ENCODE results near the gene RASA2. TPM values are rescaled to one million over a fixed set of nuclear protein-coding genes. Genes with fewer than 3 reads are reported as not detected.

Gene RASA2, protein sequence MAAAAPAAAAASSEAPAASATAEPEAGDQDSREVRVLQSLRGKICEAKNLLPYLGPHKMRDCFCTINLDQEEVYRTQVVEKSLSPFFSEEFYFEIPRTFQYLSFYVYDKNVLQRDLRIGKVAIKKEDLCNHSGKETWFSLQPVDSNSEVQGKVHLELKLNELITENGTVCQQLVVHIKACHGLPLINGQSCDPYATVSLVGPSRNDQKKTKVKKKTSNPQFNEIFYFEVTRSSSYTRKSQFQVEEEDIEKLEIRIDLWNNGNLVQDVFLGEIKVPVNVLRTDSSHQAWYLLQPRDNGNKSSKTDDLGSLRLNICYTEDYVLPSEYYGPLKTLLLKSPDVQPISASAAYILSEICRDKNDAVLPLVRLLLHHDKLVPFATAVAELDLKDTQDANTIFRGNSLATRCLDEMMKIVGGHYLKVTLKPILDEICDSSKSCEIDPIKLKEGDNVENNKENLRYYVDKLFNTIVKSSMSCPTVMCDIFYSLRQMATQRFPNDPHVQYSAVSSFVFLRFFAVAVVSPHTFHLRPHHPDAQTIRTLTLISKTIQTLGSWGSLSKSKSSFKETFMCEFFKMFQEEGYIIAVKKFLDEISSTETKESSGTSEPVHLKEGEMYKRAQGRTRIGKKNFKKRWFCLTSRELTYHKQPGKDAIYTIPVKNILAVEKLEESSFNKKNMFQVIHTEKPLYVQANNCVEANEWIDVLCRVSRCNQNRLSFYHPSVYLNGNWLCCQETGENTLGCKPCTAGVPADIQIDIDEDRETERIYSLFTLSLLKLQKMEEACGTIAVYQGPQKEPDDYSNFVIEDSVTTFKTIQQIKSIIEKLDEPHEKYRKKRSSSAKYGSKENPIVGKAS
- total RNA-seq = 5.1 and 5.5 TPM in 2 replicates
- 2.8 TPM for polyA plus RNA-seq (2012)

DNA sequence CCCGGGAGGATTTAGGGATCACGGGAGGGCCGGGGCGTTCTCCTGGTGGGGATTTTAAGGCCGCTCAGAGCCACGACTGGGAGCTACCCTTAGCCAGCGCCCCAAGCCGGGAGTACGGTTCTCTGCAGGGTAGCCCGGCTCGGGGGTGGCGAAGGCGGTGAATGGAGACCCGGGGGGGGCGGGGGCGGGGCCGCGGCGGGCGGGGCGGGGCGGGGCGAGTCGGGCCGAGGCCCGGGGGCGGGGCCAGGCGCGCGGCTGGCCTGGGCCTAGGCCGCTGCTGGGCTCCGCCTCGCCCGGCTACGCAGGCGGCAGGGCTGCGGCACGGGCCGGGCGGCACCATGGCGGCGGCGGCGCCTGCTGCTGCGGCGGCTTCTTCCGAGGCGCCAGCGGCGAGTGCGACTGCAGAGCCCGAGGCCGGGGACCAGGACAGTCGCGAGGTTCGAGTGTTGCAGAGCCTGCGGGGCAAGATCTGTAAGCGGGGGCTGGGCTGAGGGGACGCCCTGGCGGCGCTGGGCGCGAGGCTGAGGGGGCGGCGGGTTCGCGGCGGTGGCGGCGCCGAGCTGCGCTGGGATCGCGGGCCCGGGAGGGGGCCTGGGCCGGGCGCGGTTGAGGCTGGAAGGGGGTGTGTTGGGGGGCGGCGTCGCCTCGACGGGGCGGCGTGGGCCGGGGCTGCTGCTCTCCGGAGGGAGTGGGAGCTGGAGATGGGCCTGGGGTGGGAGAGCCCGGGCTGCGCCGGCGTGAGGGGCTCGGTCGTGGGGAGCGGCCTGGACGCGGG lies at the start of gene RASA2:
Gene RASA2 (plus strand): TSS at position 282 of the 775 bp plus-strand sequence. CDS start 57 bp downstream, at position 339.
- DNase-seq (ENCODE audit: low read depth) = peak; percentile 91

DNA sequence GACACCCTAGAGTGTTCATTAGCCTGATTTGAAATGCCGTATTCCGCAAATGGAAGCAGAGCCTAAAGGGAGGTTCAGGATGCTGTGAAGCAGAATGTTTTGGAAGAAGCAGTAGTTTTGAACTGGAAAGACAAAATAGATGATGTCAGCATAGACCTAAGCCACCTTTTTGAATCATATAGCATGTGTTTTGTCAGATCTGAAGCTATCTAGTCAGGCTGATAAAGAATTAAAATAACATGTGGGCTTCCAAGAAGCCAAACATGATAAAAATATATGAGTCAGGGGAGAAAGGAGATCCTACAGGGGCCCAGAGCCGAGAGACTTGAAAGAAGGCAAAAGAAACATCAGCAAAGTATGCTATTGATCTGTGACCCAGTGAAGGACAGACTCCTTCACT lies 47.2 kb upstream of the RASA2 start:
- no peak for DNase-seq (ENCODE audit: low read depth)

DNA sequence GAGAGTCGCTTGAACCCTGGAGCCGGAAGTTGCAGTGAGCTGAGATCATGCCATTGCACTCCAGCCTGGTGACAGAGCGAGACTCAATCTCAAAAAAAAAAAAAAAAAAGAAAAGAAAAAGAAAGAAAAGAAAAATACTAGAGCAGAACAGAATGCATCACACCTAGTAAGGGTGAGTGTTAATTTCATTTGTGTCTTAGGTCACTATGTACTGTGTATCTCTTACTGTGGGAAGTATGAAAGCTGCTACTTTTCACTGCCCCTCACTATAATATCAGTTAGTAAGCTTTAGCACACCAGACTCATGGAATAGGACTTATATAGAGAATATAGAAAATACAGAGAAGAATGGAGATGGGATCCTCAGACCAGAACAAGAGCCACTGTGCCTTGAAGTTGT lies 45.9 kb upstream of the RASA2 start:
- no peak for DNase-seq (ENCODE audit: low read depth)

DNA sequence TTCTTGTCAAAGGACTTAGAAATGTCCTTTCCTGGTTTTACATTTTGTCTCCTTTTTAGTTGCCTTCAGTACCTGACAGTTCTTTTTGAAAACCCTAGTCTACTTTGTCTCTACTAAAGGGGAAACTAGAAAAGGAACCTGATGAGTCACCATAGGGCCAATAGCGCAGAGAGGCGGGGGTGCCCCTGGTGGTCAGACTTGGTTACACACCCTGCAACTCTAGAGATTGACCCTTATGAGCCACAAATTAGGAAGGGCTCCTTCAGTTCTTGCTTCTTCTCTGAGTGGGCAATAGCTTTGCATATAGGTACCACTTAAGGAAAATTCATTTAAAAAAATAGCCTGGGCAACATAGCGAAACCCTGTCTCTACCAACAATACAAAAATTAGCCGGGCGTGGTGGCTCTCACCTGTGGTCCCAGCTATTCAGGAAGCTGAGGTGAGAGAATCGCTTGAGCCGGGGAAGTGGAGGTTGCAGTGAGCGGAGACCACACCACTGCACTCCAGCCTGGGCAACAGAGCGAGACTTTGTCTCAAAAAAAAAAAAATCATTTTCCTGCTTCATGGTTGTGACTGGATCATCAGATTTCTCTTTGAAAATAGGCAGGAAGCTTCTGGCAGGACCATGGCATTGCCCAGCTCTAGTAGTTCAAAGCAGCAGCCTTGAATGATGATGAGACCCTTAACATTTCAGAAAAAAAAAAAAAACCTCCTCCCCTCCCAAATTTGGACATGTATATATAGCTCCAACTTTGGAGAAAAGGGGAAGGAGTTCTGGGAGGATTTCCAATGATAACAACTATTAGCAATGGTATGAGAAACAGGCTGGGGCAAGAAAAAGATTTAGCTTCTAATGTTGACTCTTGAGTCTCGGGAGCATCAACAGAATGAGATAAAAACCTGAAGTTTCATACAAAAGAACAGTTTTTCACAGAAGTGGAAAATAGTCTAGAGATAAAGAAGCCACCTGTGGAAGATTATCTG lies 45.2 kb upstream of the RASA2 start:
- peak; percentile 71 for DNase-seq (ENCODE audit: low read depth)

DNA sequence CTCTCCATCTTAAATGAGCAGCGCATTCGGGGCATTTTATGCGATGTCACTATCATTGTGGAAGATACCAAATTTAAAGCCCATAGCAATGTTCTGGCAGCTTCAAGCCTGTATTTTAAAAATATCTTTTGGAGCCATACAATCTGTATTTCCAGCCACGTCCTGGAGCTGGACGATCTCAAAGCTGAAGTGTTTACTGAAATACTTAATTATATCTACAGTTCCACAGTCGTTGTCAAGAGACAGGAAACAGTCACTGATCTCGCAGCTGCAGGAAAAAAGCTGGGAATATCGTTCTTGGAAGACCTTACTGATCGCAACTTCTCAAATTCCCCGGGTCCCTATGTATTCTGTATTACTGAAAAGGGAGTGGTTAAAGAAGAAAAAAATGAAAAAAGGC lies 44.4 kb upstream of the RASA2 start:
- no peak for DNase-seq (ENCODE audit: low read depth)

DNA sequence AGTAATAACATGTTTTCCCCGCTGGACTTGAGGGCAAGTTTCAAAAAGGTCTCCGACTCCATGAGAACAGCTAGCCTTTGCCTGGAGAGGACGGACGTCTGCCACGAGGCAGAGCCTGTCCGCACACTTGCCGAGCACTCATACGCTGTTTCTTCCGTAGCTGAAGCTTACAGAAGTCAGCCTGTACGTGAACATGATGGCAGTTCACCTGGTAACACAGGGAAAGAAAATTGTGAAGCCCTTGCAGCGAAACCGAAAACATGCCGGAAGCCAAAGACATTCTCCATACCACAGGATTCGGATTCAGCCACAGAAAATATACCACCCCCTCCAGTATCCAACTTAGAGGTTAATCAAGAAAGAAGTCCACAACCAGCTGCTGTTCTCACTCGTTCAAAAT lies 43.9 kb upstream of the RASA2 start:
- no peak for DNase-seq (ENCODE audit: low read depth)

DNA sequence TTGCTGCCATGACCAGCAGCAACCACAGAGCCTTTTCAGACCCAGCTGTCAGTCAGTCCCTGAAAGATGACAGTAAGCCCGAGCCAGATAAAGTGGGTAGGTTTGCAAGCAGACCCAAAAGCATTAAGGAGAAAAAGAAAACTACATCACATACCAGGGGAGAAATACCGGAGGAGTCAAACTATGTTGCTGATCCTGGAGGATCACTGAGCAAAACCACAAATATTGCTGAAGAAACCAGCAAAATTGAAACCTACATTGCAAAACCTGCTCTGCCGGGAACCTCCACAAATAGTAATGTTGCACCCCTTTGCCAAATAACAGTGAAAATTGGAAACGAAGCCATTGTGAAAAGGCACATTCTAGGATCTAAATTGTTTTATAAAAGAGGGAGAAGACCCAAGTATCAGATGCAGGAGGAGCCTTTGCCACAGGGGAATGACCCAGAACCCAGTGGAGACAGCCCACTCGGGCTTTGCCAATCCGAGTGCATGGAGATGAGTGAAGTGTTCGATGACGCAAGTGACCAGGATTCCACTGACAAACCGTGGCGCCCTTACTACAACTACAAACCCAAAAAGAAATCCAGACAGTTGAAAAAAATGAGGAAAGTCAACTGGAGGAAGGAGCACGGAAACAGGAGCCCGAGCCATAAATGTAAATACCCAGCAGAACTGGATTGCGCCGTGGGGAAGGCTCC lies 42.1 kb upstream of the RASA2 start:
- no peak for DNase-seq (ENCODE audit: low read depth)

DNA sequence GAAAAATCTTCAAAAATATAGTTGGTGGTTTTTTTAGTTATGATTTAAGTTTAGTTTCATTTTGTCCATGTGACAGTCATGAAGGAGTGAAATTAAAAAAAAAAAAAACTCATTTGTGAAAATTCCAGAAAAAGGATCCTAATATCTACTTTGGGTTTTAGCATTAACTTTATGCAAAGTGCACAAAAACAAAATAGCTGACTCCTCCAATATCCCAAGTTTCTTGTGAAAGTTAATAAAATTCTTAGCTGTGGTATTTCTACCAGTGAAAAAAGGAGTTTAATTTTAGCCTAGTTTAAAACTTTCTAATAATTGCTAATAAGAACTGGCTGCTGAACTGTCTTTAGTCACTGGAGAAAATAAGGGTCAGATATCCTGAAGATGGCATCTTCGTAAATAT lies 40.8 kb upstream of the RASA2 start:
- DNase-seq (ENCODE audit: low read depth) = no peak

DNA sequence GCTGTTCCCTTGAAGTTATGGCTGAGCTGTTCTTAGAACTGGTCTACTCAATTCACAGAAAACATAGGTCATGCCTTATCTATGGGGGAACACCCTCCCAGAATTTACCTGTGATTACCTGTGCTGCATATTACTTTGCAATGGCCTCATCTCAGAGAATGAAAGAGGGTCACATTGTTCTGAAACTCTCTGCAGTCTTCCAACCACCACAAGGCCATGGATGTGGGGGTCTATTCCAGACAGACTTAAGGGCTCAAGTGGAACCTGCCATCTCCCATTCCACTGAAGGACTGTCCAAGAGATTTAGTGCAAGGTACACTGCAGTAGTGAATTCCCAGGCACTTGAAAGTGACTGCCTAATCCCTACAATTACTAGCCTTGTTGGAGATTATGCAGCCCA lies 40.1 kb upstream of the RASA2 start:
- no peak for DNase-seq (ENCODE audit: low read depth)

DNA sequence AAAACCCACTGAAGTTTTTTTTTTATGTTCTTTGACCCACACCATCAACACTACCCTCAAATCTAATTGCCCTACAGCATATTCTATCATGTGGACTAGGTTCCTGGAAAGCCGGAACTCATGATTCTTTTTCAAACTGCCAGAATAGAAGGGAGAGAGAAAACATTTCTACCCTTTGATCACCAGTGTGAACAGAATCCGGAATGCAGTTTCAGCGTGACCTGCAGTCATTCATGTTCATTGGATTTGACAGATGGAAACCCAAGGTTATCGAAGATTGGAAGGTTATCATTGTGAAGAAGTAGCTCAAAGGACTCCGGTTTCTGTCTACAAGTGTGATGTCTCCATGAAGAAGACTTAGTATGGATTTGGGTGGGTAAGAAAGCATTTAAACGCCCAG lies 39.4 kb upstream of the RASA2 start:
- no peak for DNase-seq (ENCODE audit: low read depth)

DNA sequence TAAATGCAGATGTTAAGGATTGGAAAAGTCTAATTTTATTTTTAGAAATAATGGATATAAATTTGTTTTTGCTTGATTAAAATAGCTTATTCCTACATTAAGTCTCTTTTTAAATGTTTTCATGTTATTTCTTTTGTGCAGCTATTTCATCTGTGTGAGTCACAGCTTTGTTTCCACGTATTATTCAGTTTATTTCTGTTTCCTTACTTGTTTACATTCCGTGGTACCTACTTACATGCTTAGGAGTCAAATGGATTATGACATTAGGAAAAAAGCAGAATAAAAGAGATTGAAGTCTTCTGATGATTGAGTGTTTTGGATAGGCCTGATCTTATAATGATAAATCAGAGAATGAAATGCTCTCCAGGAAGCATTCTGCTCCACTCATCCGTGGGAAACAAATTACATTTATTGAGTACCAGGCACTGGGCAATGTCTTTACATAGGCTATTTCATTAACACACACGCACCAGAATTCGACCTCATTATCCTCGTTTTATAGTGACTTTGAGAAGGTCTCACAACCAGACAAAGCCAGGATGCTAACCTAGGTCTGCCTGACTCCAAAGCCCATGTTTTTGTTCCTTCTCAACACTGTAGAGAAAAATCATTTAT lies 38.1 kb upstream of the RASA2 start:
- DNase-seq (ENCODE audit: low read depth) = no peak

DNA sequence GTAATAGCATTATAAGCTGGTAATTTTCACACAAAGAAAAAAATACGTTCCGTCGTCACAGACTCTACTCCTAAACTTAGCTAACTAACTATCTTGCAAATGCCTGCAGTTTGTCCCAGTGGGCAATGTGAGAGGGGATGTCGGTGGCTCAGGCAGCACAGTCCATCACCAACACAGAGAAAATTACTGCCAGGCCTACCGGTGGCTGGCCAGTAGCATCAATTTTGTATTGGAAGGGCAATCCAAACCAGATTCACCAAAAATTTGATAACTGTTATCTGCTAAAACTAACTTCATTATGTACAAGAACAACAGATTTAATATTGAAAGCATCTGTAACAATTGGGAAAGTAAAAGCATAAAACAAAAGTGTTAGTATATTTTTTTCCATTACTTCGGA lies 37.4 kb upstream of the RASA2 start:
- DNase-seq (ENCODE audit: low read depth) = no peak

DNA sequence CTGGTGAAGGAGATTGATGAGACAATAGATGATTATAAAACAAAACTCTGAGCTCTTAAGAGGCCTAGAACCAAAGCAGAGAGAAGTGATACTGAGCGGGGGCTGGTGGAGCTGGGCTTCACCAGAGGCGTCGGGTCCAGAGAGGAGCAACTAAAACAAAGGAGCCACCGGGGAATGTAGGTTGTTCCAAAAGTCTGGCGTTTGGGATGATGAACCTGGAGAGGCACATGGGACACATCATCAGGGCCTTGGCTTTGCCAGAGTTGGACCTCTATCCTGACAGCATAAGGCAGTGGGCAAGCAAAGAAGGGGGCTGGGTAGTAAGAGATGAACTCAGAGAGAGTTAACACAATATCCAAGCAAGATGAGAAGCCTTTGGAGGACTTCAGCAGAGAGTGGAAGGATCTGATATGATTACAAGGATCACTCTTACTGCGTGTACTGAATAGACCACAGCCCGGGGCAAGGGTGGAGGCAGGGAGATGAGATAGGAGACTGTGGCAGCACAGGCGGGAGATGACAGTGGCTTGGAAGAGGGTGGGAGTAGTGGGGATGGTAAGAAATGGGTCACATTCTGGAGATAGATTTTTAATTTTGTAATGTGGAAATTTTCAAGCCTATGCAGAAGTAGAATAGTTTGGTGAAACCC lies 36.0 kb upstream of the RASA2 start:
- DNase-seq (ENCODE audit: low read depth) = no peak

DNA sequence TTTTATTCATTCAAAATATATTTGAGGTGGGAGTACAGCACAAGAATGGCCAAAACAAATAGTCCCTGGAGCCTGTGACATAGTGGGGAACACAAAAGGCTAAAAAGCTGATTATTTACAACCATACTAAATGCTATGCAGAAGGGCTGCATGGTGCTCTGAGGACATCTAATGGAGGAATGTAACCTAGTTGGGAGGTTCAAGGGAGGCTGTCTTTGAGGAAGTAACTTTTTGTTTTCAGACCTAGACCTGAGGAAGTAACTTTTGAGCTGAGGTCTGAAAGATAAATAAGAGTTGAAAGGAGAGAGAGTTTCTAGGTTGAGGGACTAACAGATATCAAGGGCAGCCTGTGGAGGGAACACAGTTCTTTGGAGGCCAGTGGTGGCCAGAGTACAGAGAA lies 34.8 kb upstream of the RASA2 start:
- peak; percentile 68 for DNase-seq (ENCODE audit: low read depth)

DNA sequence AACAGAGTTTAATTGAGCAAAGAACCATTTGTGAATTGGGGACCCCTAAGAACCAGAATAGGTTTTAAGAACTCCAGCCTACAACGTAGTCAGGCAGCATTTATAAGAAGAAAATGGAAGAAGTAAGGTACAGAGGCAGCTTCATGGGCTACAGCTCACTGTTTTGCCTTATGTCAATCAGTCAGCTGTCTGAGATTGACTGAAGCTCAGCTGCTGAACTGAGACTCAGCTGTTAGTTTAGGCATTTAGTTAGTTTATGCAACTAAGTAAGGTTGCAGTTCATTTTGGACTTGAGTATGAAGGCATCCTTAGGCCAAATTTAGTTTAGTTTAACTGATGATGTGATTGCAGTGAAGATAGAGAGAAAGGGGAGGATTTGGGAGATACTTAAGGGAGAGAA lies 34.1 kb upstream of the RASA2 start:
- peak; percentile 59 for DNase-seq (ENCODE audit: low read depth)

DNA sequence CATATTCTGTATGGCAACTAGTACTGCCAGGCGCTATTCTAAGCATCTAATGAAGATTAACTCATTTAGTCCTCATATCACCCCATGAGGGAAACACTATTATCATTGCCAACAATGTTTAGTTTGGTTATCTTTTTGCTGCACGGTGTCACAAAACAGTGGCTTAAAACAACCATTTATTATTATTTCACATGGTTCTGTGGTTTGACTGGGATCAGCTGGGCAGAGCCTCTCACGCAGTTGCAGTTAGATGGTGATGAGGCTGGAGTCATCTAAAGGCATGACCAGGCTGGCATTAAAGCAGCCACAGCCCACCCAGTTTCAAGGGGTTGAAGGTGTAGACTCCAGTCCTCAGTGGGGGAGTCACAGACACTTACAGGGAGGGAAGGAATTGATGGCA lies 32.8 kb upstream of the RASA2 start:
- DNase-seq (ENCODE audit: low read depth) = no peak

DNA sequence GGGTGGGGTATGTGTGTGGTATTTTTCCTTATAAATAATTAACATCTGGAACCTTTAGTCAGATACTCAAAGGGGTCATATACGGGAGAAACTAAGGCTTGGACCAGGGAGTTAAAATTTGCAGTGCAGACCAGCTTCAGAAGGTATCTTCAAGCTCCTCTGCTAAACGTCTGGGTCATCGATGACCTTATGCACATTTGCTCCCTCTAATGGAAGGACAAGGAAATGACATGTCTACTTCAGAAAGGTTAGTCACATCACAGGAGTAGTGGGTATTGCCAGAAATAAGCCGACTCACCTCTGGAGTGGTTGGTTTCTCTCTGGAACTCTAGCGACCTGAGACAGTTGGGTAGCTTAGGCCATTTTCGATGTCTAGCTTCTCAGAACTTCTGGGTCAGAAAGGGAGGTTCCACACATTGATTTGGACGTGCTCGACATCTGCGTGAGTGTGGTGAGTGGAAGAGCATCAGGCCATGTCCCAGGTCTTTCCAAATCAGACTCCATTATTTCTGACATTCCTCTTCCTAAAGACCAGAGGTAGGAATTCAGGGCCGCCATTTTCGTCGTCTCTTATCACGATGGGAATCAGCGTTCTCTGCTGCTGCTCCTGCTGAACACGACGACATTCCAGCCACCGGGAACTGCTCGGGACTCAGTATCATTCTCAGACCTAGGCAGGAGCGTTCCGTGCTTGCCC lies 31.8 kb upstream of the RASA2 start:
- peak; percentile 78 for DNase-seq (ENCODE audit: low read depth)

DNA sequence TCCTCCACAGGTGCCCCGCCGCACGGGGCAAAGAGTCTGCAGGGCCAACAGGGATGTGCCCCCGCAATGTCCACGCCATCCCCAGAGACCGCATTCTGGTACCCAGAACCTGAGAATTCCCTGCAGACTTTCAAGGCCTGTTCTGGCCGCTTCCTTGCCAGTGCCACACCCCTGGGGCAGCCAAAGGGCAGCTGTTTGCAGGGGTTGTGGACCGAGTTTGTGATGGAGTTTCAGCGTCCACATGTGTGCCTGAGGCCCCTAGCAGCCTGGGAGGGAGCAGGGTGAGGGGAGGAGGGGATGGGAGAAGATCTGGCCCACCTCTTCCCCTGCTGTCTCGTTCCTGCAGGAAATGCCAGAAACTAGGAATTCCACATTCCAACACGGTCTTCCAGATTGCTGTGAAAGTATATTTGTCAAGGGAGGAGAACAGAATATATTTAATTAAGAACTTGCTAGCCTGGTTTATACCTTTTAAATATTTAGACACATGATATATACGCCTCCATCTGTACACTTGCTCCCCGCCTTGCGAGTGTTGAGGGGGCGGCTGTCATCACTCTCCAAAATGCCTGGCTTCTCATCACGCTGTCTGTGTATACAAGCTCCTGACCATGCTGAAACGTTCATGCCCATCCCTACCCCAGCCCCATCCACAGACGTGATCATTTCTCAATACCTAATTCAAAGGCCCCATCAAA lies 31.1 kb upstream of the RASA2 start:
- no peak for DNase-seq (ENCODE audit: low read depth)
